ENCODE measurements around the gene LYPD3.
"Not testable (repeated sequence)": the region's sequence is repeated elsewhere in the genome, so short reads cannot be mapped to it uniquely, and the experiment has no call there.

LYPD3 gene

GRCh38 chr19:43460362-43461016 lies 4.9 kb downstream of the LYPD3 start:
- no peak for DNase-seq

GRCh38 chr19:43457809-43458208 lies 7.6 kb downstream of the LYPD3 start:
- DNase-seq, result no peak

GRCh38 chr19:43455321-43456113 lies 9.9 kb downstream of the LYPD3 start:
- DNase-seq, result no peak

DNA sequence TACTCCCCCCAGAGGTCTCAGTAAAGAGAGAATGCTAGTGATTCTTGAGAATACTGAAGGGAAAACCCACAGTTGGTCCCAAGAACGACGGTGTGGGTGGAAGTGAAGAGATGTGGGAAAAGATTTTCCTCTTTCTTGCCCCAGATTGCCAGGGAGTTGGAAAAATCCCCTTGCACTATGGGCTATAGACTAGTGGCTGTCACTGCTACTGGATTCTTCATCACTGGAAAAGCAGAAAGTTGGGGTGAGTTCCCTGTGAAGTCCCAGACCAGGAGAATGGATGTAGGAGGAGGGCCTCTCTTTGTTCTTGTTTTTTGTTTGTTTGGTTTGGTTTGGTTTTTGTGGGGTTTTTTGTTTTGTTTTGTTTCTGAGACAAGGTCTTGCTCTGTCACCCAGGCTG lies 11.4 kb downstream of the LYPD3 start:
- DNase-seq, result no peak

DNA sequence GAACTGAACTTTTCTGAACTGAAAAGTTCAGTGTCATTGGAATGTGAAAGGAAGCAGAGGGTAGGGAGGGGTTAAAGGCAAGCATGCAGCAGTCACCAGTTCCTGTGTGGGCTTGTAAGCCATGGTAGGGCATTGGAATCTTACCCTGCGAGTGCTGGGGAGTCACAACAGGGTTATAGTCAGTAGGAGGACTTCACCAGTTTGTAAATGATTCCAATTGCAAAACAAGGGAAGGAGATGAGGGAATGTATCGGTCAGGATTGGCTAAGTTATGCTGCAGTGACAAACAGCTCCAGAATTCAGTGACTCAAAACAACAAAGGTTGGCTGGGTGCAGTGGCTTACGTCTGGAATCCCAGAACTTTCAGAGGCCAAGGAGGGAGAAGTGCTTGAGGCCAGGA lies 12.8 kb downstream of the LYPD3 start:
- no peak for DNase-seq

GRCh38 chr19:43450545-43450997 lies 14.8 kb downstream of the LYPD3 start:
- DNase-seq, result no peak

GRCh38 chr19:43447655-43448054 lies 17.8 kb downstream of the LYPD3 start:
- DNase-seq, result no peak

DNA sequence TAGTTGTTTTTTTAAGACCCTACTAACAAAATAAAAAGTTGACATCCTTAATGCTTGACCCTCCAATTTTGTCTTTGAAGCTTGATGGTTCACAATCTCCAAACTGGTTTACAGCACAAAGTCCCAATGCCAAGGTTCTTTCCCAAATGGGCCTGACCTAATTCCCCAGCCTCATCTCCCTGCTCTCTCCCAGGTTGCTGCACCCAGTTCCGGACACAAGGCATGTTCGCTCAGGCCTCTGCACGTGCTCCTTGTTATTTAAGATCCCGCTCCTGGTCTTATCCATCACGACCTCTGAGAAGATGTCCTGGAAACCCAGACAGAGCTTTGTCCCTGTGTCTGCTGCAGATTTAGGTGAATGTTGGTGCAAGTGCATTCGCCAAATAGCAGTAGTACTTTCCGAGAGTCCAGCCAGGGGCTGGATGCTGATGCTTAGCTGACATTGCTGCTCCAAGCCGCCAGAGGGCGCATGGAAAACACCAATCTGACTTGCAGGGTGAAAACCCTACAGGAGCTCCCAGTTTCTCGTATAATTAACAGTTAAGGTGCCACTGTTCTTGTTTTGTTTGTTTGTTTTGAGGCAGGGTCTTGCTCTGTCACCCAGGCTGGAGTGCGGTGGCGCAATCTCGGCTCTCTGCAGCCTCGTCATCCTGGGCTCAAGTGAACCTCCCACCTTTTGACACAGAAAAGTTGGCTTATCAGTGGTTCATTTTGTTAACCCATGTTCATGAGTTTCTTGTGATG lies 18.5 kb downstream of the LYPD3 start:
- peak; percentile 60 for DNase-seq

GRCh38 chr19:43445426-43445825 lies 20.0 kb downstream of the LYPD3 start:
- no peak for DNase-seq

GRCh38 chr19:43444531-43445287 lies 20.7 kb downstream of the LYPD3 start:
- no peak for DNase-seq

GRCh38 chr19:43444091-43444490 lies 21.3 kb downstream of the LYPD3 start:
- DNase-seq, result not testable (repeated sequence)

- DNase-seq, result no peak
Measured at GRCh38 chr19:43441716-43442115, 23.7 kb downstream of the LYPD3 start.

DNA sequence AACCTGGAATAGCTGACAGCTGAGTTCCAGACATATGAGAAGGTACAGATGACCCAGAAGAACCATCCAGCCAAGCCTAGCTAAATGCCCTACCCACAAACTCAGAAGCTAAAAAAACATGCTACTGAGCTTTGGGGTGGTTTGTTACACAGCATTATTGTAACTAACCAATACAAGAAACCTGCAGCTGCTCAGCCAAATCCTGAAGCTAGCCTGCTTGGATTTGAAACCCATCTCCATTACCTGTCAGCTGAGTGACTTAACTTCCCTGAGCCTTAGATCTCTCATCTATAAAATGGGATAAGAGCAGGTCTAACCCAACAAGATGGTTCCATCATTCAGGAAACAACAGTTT lies 25.7 kb downstream of the LYPD3 start:
- no peak for DNase-seq

GRCh38 chr19:43439032-43439708 lies 26.2 kb downstream of the LYPD3 start:
- DNase-seq, result peak; percentile 54

DNA sequence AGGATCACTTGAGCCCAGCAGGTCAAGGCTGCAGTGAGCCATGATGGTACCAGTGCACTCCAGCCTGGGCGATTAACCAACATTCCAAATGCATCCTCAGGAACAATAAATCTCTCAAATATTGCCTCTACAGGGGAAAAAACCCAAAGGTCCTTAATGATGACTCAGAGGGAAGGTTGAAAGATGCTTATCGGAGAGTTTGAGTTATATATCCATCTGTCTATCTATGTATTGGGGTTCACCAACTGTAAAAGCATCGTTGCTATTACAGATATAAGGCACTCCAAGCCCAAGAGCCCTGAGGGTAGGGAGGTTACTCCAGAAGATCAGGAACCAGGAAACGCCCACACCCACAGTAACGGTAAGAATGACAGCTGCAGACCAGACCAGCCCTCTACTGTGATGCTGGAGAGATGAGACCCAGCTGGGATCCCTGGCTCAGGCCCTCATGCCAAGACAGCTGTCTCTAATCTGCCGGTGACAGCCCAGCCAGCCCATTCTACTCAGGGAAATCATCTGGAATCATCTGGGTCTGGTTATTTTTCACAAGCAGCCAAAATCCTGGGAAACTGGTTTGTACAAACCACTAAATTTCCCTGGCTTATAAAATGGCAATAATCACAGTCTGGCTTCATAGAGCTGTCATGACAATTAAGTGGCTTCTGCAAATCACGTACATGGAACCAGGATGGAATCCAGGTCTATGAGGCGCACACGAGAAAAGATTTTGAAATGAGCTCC lies 26.9 kb downstream of the LYPD3 start:
- peak; percentile 15 for DNase-seq

GRCh38 chr19:43437712-43438111 lies 27.7 kb downstream of the LYPD3 start:
- no peak for DNase-seq

DNA sequence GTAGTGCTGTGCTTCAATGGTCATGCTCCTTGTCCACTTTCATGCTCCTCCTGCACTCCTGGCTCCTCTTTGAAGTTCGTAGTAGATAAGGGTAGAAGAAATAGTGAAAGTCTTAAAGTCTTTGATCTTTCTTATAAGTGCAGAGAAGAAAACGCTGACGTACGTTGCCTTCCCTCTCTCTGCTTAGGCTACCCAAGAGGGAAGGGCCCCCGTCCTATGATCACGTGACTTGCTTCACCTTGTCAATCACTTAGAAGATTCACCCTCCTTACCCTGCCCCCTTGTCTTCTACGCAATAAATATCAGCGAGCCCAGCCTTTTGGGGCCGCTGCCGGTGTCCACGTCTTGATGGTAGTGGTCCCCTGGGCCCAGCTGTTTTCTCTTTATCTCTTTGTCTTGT lies 28.1 kb downstream of the LYPD3 start:
- DNase-seq, result not testable (repeated sequence)

DNA sequence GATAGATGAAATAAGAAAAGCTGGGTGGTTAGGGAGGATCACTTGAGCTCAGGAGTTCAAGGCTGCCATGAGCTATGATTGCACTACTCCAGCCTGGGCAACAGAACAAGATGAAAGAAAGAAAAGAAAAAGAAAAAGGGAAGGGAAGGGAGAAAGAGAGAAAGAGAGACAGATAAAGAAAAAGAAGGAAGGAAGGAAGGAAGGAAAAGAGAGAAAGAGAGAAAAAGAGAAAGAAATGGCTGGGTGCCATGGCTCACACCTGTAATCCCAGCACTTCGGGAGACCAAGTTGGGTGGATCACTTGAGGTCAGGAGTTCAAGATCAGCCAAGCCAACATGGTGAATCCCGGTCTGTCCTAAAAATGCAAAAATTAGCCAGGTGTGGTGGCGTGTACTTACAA lies 29.6 kb downstream of the LYPD3 start:
- DNase-seq, result no peak

- DNase-seq, result no peak
Measured at GRCh38 chr19:43433689-43434088, 31.7 kb downstream of the LYPD3 start.

DNA sequence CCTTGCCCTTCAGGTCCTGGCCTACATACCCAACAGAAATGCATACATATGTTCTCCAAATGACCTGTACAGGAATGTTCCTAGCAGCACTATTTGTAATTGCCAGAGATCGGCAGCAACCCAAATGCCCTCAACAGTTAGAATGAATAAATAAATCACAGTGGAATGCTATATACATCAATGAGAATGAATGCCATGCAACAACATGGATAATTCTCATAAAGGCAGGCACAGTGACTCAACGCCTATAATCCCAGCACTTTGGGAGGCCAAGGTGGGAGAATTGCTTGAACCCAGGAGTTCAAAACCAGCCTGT lies 32.1 kb downstream of the LYPD3 start:
- DNase-seq, result no peak

- no peak for DNase-seq
Measured at GRCh38 chr19:43430976-43431375, 34.4 kb downstream of the LYPD3 start.
